Neural cell (in vitro differentiated cells): Measurements from ENCODE around the gene ZNF787. TPM values are rescaled to one million over a fixed set of nuclear protein-coding genes. Genes with fewer than 3 reads are reported as not detected.

Experiments
- H2AFZ ChIP-seq: fragments of 200-600, 300-800 bp; sonication (generic), shearing (Covaris generic); 2 replicates; pipeline ENCODE4 v1.6.0; 2014; ENCODE audit warnings: low read depth, mild to moderate bottlenecking, antibody characterized with exemption, low read length, moderate library complexity
- H3F3A ChIP-seq: fragments of 200-600 bp; shearing (Covaris generic); 2 replicates; pipeline ENCODE4 v1.6.1; 2016; ENCODE audit warnings: mild to moderate bottlenecking, moderate library complexity, mixed read lengths, antibody characterized with exemption, low read length; ENCODE audit not compliant: insufficient read depth, poor library complexity, severe bottlenecking
- H3K27ac ChIP-seq: fragments of 200-600, 300-800 bp; sonication (generic), shearing (Covaris generic); 2 replicates; pipeline ENCODE4 v1.5.1; 2014; ENCODE audit warnings: mild to moderate bottlenecking, low read length, moderate library complexity
- H3K27me3 ChIP-seq: fragments of 300-800, 200-600 bp; sonication (generic), shearing (Covaris generic); 2 replicates; pipeline ENCODE4 v1.6.0; 2014; ENCODE audit warnings: mild to moderate bottlenecking, low read depth, low read length, moderate library complexity; ENCODE audit not compliant: insufficient read depth
- H3K36me3 ChIP-seq: fragments of 300-800, 200-600 bp; sonication (generic), shearing (Covaris generic); 2 replicates; pipeline ENCODE4 v1.5.1; 2014; ENCODE audit warnings: mild to moderate bottlenecking, antibody characterized with exemption, low read length, moderate library complexity; ENCODE audit not compliant: insufficient read depth
- H3K4me2 ChIP-seq: fragments of 300-800, 200-600 bp; sonication (generic), shearing (Covaris generic); 2 replicates; pipeline ENCODE4 v1.6.0; 2014; ENCODE audit warnings: mild to moderate bottlenecking, low read length
- H3K4me3 ChIP-seq: fragments of 300-800, 200-600 bp; sonication (generic), shearing (Covaris generic); 2 replicates; pipeline ENCODE4 v1.5.1; 2014; ENCODE audit warnings: mild to moderate bottlenecking, low read length, moderate library complexity
- H3K79me2 ChIP-seq: fragments of 200-600 bp; shearing (Covaris generic); replicated peaks from 2 replicates; pipeline ENCODE4 v1.6.0; 2014; ENCODE audit warnings: mild to moderate bottlenecking, low read length, moderate library complexity; ENCODE audit not compliant: insufficient read depth
- H3K9ac ChIP-seq: fragments of 300-800, 200-600 bp; sonication (generic), shearing (Covaris generic); 2 replicates; pipeline ENCODE4 v1.6.1; 2016; ENCODE audit warnings: mild to moderate bottlenecking, low read length, mixed read lengths
- H3K9me2 ChIP-seq: fragments of 200-600 bp; shearing (Covaris generic); 2 replicates; pipeline ENCODE4 v1.6.1; 2016; ENCODE audit warnings: mild to moderate bottlenecking, low read length, mixed read lengths; ENCODE audit not compliant: insufficient read depth
- H3K9me3 ChIP-seq: fragments of 200-600, 300-800 bp; sonication (generic), shearing (Covaris generic); 2 replicates; pipeline ENCODE4 v1.6.1; 2016; ENCODE audit warnings: mild to moderate bottlenecking, mixed run types, low read length, moderate library complexity, mixed read lengths
- H4K20me1 ChIP-seq: fragments of 200-600 bp; shearing (Covaris generic); 2 replicates; pipeline ENCODE4 v1.6.1; 2016; ENCODE audit warnings: mild to moderate bottlenecking, mixed run types; ENCODE audit not compliant: insufficient read depth
- CTCF ChIP-seq: fragments of 450-650 bp; IDR thresholded peaks from 2 replicates; pipeline ENCODE4 v1.5.1; 2014; ENCODE audit warnings: antibody characterized with exemption, mild to moderate bottlenecking, moderate library complexity; ENCODE audit not compliant: poor library complexity, severe bottlenecking
- EP300 ChIP-seq: fragments of 450-650 bp; conservative IDR thresholded peaks from 2 replicates; pipeline ENCODE4 v1.6.1; 2014; ENCODE audit warnings: antibody characterized with exemption, mild to moderate bottlenecking, moderate library complexity; ENCODE audit not compliant: poor library complexity, severe bottlenecking
- EZH2 ChIP-seq: fragments of 200-600, 300-800 bp; shearing (Covaris generic), sonication (generic); IDR thresholded peaks from 2 replicates; pipeline ENCODE4 v1.6.1; 2014; ENCODE audit warnings: antibody characterized with exemption, low read length, borderline replicate concordance, mild to moderate bottlenecking; ENCODE audit not compliant: insufficient read depth, poor library complexity, severe bottlenecking
- MXI1 ChIP-seq: fragments of 450-650 bp; conservative IDR thresholded peaks from 2 replicates; pipeline ENCODE4 v1.6.1; 2014; ENCODE audit warnings: antibody characterized with exemption, mild to moderate bottlenecking; ENCODE audit not compliant: poor library complexity, severe bottlenecking
- POLR2AphosphoS5 ChIP-seq: IDR thresholded peaks from 2 replicates; pipeline ENCODE4 v1.6.1; 2012
- RAD21 ChIP-seq: fragments of 450-650 bp; conservative IDR thresholded peaks from 2 replicates; pipeline ENCODE4 v1.6.1; 2014; ENCODE audit warnings: antibody characterized with exemption, mild to moderate bottlenecking, moderate library complexity
- SMC3 ChIP-seq: fragments of 450-650 bp; conservative IDR thresholded peaks from 2 replicates; pipeline ENCODE4 v1.6.1; 2014; ENCODE audit warnings: antibody characterized with exemption, mild to moderate bottlenecking, moderate library complexity; ENCODE audit not compliant: poor library complexity
- TAF1 ChIP-seq: IDR thresholded peaks from 2 replicates; pipeline ENCODE4 v1.6.1; 2012; ENCODE audit warnings: low read depth
- polyA plus RNA-seq: library from polyadenylated mRNA; depleted of rRNA; stranded (reverse); fragments of >200 nt; gene quantifications from 2 replicates; pipeline ENCODE4 v1.2.3, GENCODE V29; 2014
- TF ChIP-seq, protein P1 (sequence below): IDR thresholded peaks from 2 replicates; pipeline ENCODE4 v1.6.1; 2012; ENCODE audit warnings: borderline replicate concordance

The ZNF787 gene
- polyA plus RNA-seq, 1 donor from 2014 or later: 11.4 TPM

DNA sequence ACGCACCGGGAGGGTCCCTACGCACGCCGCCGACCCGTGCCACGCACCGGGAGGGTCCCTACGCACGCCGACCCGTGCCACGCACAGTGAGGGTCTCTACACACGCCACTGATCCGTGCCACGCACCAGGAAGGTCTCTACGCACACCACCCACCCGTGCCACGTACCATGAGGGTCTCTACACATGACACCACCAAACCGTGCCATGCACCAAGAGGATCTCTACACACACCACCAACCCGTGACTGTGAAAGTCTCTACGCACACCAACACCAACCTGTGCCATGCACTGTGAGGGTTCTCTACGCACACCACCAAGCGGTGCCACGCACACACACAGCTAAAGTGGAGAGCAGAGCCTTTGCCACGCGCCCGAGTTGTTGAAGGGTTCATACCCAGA is 16.7 kb downstream of the ZNF787 start:
- no peaks in the 10 kb centered on the region for H3K9me3 ChIP-seq
- no peak overlapping the region for H3K27ac ChIP-seq
- no peaks in the 10 kb centered on the region for H3K36me3 ChIP-seq
- H4K20me1 ChIP-seq: no peaks in the 10 kb centered on the region
- H3K79me2 ChIP-seq: peaks cover 24% of the 10 kb centered on the region
- no peaks in the 10 kb centered on the region for H3K27me3 ChIP-seq
- H3K4me2 ChIP-seq: no peak overlapping the region
- no peaks in the 10 kb centered on the region for H3K9me2 ChIP-seq
- no peaks in the 10 kb centered on the region for H3F3A ChIP-seq
- TF ChIP-seq, protein P1, sequence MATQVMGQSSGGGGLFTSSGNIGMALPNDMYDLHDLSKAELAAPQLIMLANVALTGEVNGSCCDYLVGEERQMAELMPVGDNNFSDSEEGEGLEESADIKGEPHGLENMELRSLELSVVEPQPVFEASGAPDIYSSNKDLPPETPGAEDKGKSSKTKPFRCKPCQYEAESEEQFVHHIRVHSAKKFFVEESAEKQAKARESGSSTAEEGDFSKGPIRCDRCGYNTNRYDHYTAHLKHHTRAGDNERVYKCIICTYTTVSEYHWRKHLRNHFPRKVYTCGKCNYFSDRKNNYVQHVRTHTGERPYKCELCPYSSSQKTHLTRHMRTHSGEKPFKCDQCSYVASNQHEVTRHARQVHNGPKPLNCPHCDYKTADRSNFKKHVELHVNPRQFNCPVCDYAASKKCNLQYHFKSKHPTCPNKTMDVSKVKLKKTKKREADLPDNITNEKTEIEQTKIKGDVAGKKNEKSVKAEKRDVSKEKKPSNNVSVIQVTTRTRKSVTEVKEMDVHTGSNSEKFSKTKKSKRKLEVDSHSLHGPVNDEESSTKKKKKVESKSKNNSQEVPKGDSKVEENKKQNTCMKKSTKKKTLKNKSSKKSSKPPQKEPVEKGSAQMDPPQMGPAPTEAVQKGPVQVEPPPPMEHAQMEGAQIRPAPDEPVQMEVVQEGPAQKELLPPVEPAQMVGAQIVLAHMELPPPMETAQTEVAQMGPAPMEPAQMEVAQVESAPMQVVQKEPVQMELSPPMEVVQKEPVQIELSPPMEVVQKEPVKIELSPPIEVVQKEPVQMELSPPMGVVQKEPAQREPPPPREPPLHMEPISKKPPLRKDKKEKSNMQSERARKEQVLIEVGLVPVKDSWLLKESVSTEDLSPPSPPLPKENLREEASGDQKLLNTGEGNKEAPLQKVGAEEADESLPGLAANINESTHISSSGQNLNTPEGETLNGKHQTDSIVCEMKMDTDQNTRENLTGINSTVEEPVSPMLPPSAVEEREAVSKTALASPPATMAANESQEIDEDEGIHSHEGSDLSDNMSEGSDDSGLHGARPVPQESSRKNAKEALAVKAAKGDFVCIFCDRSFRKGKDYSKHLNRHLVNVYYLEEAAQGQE: no peak
- no peak for TF ChIP-seq CTCF
- no peak for TF ChIP-seq MXI1
- no peak for TF ChIP-seq RAD21
- TF ChIP-seq SMC3: no peak
- TF ChIP-seq EP300: no peak
- TF ChIP-seq TAF1: no peak
- no peak for TF ChIP-seq POLR2AphosphoS5
- TF ChIP-seq EZH2: no peak
- no peak overlapping the region for H2AFZ ChIP-seq
- no peak overlapping the region for H3K9ac ChIP-seq
- no peak overlapping the region for H3K4me3 ChIP-seq

DNA sequence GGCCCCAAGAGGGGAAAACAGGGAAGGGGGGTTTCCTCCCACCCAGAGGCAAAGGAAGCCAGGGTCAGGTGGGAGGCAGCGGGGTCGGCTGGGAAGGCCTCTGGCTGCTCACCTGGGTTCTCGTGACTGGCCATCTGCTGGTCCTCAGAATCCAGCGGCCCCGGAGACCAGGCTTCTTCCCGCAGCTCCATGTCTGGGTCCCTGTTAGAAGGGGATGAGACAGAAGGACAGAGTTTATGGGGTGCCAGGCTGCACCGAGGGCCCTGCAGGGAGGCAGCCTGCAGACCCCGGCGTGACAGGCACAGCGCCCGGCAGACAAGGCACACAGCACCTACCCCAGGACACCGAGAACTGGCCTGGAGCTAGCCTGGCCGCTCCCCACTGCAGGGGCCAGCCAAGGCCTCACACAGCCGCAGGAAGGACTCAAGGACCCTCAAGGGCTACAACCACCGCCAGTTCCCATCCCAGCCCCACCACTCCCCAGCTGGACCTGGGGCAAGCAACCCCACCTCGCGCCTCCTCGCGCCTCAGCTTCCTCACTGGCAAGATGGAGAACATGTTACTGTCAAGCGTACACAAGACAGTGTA is 18.0 kb downstream of the ZNF787 start:
- Histone ChIP-seq H4K20me1 (no peaks in the 10 kb centered on the region), H3K9me2 (no peaks in the 10 kb centered on the region), H2AFZ (no peak overlapping the region), H3K79me2 (peaks cover 15% of the 10 kb centered on the region), H3K27ac (no peak overlapping the region), H3K36me3 (no peaks in the 10 kb centered on the region), H3K9ac (no peak overlapping the region), H3K4me3 (no peak overlapping the region), H3F3A (no peaks in the 10 kb centered on the region), H3K9me3 (peaks cover 6% of the 10 kb centered on the region), H3K27me3 (no peaks in the 10 kb centered on the region), H3K4me2 (no peak overlapping the region)
- TF ChIP-seq POLR2AphosphoS5 (no peak), EZH2 (no peak)
